SU-DHL-6 (cell line): ENCODE results near the gene TRPV4.

Experiments used
- H2AFZ ChIP-seq: fragments of 200-600 bp; sonication (generic); 2 replicates; pipeline ENCODE4 v1.6.1; 2014; ENCODE audit warnings: low read depth, mild to moderate bottlenecking, moderate library complexity, mixed read lengths, antibody characterized with exemption, low read length; ENCODE audit not compliant: severe bottlenecking
- H3F3A ChIP-seq: fragments of 200-600 bp; shearing (Covaris generic); 2 replicates; pipeline ENCODE4 v1.6.0; 2016; ENCODE audit warnings: antibody characterized with exemption, mild to moderate bottlenecking; ENCODE audit not compliant: insufficient read depth
- H3K27ac ChIP-seq: fragments of 200-600 bp; sonication (generic); 2 replicates; pipeline ENCODE4 v1.5.1; 2016; ENCODE audit warnings: low read depth, mild to moderate bottlenecking, low read length, moderate library complexity, mixed read lengths
- H3K27me3 ChIP-seq: fragments of 200-600 bp; sonication (generic), shearing (Covaris generic); 2 replicates; pipeline ENCODE4 v1.6.0; 2014; ENCODE audit warnings: mild to moderate bottlenecking, low read length
- H3K36me3 ChIP-seq: fragments of 200-600 bp; sonication (generic); 2 replicates; pipeline ENCODE4 v1.6.1; 2014; ENCODE audit warnings: mild to moderate bottlenecking, low read length, mixed read lengths
- H3K4me2 ChIP-seq: fragments of 300-600, 200-600 bp; shearing (Covaris generic), sonication (generic); 2 replicates; pipeline ENCODE4 v1.6.0; 2014; ENCODE audit warnings: low read length, low read depth, mild to moderate bottlenecking; ENCODE audit not compliant: poor library complexity, severe bottlenecking
- H3K4me3 ChIP-seq: fragments of 200-600 bp; sonication (generic); 2 replicates; pipeline ENCODE4 v1.5.1; 2014; ENCODE audit warnings: antibody characterized with exemption, low read length, mild to moderate bottlenecking, mixed read lengths; ENCODE audit not compliant: insufficient read depth, poor library complexity, severe bottlenecking
- H3K79me2 ChIP-seq: fragments of 200-600 bp; sonication (generic); 2 replicates; pipeline ENCODE4 v1.6.1; 2014; ENCODE audit warnings: mild to moderate bottlenecking, low read length, moderate library complexity; ENCODE audit not compliant: insufficient read depth
- H3K9ac ChIP-seq: fragments of 200-600 bp; sonication (generic); 2 replicates; pipeline ENCODE4 v1.7.0; 2014; ENCODE audit warnings: mild to moderate bottlenecking, low read length
- H3K9me2 ChIP-seq: fragments of 200-600 bp; sonication (generic); replicated peaks from 2 replicates; pipeline ENCODE4 v1.6.1; 2014; ENCODE audit warnings: low read length; ENCODE audit not compliant: insufficient read depth
- H3K9me3 ChIP-seq: fragments of 200-600 bp; sonication (generic); 2 replicates; pipeline ENCODE4 v1.6.1; 2014; ENCODE audit warnings: low read length, mixed read lengths; ENCODE audit not compliant: insufficient read depth
- H4K20me1 ChIP-seq: fragments of 200-600 bp; sonication (generic); 2 replicates; pipeline ENCODE4 v1.6.1; 2014; ENCODE audit warnings: low read depth, mild to moderate bottlenecking, antibody characterized with exemption, low read length, moderate library complexity, mixed read lengths
- CTCF ChIP-seq: fragments of 200-600 bp; sonication (generic); IDR thresholded peaks from one replicate; pipeline ENCODE4 v1.5.1; 2017; ENCODE audit warnings: antibody characterized with exemption, mild to moderate bottlenecking, low read length, moderate library complexity; ENCODE audit not compliant: insufficient read depth, poor library complexity, severe bottlenecking
- EZH2phosphoT487 ChIP-seq: fragments of 200-600 bp; sonication (generic), shearing (Covaris generic); conservative IDR thresholded peaks from 2 replicates; pipeline ENCODE4 v1.6.1; 2018; ENCODE audit warnings: mild to moderate bottlenecking, antibody characterized with exemption, low read length, moderate library complexity, mixed read lengths

Gene TRPV4

GRCh38 chr12:109844091-109844490, 10.9 kb upstream of the TRPV4 start:
- H3K9me2 ChIP-seq, result no peaks in the 10 kb centered on the region
- H3K4me2 ChIP-seq, result no peak overlapping the region
- TF ChIP-seq CTCF (no peak), EZH2phosphoT487 (no peak)
- no peaks in the 10 kb centered on the region for H4K20me1 ChIP-seq
- H3K9ac ChIP-seq, result no peak overlapping the region
- H3K27me3 ChIP-seq, result no peaks in the 10 kb centered on the region
- H3K4me3 ChIP-seq, result no peak overlapping the region
- H3K79me2 ChIP-seq, result no peaks in the 10 kb centered on the region
- H2AFZ ChIP-seq, result no peak overlapping the region
- no peaks in the 10 kb centered on the region for H3K36me3 ChIP-seq
- no peaks in the 10 kb centered on the region for H3K9me3 ChIP-seq
- H3K27ac ChIP-seq, result no peak overlapping the region
- H3F3A ChIP-seq, result no peaks in the 10 kb centered on the region

GRCh38 chr12:109842021-109842420, 8.8 kb upstream of the TRPV4 start:
- H3K4me2 ChIP-seq, result no peak overlapping the region
- no peak overlapping the region for H3K9ac ChIP-seq
- H2AFZ ChIP-seq, result no peak overlapping the region
- H4K20me1 ChIP-seq, result no peaks in the 10 kb centered on the region
- no peaks in the 10 kb centered on the region for H3K9me3 ChIP-seq
- TF ChIP-seq EZH2phosphoT487, result no peak
- no peak for TF ChIP-seq CTCF
- no peak overlapping the region for H3K4me3 ChIP-seq
- no peaks in the 10 kb centered on the region for H3F3A ChIP-seq
- H3K27me3 ChIP-seq, result no peaks in the 10 kb centered on the region
- no peak overlapping the region for H3K27ac ChIP-seq
- no peaks in the 10 kb centered on the region for H3K9me2 ChIP-seq
- no peaks in the 10 kb centered on the region for H3K79me2 ChIP-seq
- no peaks in the 10 kb centered on the region for H3K36me3 ChIP-seq

- H3K9ac ChIP-seq, result no peak overlapping the region
- no peak overlapping the region for H3K4me3 ChIP-seq
- no peak overlapping the region for H3K27ac ChIP-seq
- H4K20me1 ChIP-seq, result no peaks in the 10 kb centered on the region
- TF ChIP-seq EZH2phosphoT487, result no peak
- no peak for TF ChIP-seq CTCF
- H3K4me2 ChIP-seq, result no peak overlapping the region
- no peaks in the 10 kb centered on the region for H3K9me2 ChIP-seq
- no peaks in the 10 kb centered on the region for H3K79me2 ChIP-seq
- no peak overlapping the region for H2AFZ ChIP-seq
- no peaks in the 10 kb centered on the region for H3K27me3 ChIP-seq
- H3K9me3 ChIP-seq, result no peaks in the 10 kb centered on the region
- H3K36me3 ChIP-seq, result no peaks in the 10 kb centered on the region
- no peaks in the 10 kb centered on the region for H3F3A ChIP-seq
These were observed 8.2 kb upstream of the TRPV4 start for GRCh38 chr12:109841356-109841755.
